GM12873 (cell line): Measurements from ENCODE around the gene RAF1.

Source experiments
- TF ChIP-seq, protein P1 (sequence below): IDR thresholded peaks from 2 replicates; pipeline ENCODE4 v1.5.1; 2012; ENCODE audit warnings: low read depth, mild to moderate bottlenecking, moderate library complexity, low read length, control low read depth; ENCODE audit not compliant: insufficient read depth; ENCODE audit errors: missing control alignments

RAF1 gene

DNA sequence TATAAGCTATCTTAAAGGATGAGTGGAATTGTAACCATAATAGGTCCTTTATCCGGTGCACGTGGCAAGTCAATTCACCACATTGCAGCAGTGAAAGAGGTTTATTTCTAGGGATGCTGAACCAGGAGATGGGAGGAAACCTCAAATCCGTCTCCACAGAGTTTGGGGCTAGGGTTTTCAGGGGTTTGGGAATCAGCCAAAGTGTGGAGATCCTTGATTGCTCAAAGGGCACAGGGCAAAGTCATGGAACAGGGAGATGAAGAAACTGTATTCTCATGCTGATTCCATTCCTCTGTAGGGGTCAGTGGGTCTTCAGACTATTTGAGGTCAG, 7.2 kb upstream of the RAF1 start:
- TF ChIP-seq, protein P1, sequence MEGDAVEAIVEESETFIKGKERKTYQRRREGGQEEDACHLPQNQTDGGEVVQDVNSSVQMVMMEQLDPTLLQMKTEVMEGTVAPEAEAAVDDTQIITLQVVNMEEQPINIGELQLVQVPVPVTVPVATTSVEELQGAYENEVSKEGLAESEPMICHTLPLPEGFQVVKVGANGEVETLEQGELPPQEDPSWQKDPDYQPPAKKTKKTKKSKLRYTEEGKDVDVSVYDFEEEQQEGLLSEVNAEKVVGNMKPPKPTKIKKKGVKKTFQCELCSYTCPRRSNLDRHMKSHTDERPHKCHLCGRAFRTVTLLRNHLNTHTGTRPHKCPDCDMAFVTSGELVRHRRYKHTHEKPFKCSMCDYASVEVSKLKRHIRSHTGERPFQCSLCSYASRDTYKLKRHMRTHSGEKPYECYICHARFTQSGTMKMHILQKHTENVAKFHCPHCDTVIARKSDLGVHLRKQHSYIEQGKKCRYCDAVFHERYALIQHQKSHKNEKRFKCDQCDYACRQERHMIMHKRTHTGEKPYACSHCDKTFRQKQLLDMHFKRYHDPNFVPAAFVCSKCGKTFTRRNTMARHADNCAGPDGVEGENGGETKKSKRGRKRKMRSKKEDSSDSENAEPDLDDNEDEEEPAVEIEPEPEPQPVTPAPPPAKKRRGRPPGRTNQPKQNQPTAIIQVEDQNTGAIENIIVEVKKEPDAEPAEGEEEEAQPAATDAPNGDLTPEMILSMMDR = no peak

DNA sequence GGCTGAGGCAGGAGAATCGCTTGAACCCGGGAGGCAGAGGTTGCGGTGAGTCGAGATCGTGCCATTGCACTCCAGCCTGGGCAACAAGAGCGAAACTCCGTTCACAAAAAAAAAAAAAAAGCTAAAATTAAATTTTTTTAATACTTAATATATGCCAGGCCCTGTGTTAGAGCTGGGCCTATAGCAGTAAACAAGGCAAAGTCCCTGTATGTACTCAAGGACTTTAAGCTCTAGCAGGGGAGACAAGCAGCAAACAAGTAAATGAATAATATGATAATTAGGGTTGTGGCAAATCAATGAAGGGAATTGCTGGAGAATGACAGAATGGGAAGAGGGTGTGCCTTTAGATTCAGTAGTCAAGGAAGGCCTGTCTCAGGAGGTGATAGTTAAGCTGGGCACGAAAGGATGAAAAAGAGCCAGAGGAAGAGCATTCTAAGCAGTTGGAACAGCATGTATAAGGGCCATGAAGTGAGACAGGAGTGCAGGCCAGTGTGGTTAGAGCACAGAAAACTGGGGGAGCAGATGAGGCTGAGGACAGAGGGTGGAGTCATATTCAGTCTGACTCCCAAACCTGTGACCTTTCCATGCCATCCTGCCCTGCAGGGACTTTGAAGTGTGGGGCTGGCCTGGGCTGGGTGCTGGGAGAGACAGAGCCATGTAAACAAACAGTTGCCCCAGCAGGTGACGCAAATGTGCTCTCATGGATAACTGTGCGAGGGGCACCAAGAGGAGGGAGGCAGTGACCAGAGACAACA, 6.6 kb upstream of the RAF1 start:
- TF ChIP-seq, protein P1 = no peak

DNA sequence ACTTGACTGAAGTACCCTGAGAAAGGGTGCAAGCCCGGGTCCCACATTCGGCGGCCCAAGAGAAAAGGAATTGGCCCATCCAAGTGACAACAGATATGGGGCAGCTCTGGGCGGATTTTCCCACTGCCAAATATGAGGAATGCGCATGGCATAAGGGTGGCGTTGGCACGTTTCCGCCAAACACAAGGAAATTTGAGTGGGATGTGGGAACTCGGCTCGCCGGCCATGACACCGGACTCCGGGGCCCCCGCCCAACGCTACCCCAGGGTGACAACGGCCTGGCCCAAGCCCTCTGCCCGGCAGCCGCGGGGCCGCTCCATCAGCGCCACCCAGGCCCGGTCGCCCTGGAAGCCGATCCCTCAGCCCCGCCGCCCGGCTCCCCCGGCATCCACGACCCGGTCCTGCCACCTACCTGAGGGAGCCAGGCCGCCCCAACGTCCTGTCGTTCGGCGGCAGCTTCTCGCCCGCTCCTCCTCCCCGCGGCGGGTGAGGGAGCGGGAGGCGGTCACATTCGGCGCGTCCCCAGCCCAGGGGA, 449 bp downstream of the RAF1 start:
- TF ChIP-seq, protein P1 = no peak

DNA sequence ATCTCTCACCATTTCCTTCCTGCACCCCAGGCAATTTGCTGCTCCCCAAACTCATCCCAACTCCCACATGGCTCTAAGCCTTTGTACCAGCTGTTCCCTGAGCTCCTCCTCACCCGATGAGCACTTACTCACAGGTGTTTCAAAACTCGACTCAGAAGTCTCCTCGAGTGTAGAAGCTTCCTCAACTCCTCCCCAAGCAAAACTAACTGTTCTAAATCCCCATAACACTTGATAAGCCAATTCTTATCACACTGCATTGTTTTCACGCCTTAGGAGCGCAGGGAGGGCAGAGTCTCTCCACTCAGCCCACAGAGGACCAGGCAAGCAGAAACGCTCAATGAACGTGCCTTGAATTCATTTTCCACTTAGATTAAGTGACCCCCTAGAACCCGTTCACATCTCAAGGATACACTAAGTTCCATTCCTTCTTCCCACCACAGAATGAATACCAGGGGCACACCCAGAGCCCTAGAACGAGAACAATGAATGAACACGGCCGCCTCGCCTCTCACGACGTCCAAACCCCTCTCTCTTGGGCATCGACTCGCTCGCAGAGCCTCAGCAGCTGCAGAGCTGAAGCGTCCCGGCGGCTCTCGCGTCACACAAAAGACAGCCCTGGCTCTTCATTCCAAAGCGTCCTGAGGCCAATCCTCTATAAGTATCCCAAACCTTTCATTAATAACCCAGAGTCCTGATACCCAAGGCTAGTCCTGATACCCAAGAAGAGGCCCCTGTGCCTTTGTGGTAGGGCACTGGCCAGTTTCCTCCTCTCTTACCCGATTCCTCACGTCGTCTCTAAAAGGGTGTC, 1.1 kb downstream of the RAF1 start:
- TF ChIP-seq, protein P1 = no peak

DNA sequence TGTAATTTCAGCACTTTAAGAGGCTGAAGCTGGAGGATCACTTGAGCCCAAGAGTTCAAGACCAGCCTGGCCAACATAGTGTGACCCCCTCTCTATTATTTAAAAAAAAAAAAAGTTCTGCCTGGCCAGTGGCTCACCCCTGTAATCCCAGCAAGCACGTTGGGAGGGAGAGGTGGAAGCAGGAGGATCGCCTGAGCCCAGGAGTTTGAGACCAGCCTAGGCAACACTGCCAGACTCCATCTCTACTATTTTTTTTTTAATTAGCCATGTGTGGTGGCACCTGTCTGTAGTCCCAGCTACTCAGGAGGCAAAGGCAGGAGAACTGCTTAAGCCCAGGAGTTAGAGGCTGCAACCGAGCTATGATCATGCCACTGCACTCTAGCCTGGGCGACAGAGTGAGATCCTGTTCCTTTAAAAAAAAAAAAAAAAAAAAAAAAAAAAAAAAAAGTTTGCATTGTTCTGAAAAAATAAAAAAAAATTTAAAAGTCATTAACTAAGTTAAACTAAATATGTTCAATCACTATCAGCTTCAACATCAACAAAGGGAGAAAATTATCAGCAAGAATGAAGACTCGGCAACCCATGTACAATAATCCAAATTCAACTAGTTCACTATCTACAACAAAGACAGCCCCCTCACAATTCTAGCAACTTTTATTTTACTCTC, 1.9 kb downstream of the RAF1 start:
- TF ChIP-seq, protein P1 = no peak

DNA sequence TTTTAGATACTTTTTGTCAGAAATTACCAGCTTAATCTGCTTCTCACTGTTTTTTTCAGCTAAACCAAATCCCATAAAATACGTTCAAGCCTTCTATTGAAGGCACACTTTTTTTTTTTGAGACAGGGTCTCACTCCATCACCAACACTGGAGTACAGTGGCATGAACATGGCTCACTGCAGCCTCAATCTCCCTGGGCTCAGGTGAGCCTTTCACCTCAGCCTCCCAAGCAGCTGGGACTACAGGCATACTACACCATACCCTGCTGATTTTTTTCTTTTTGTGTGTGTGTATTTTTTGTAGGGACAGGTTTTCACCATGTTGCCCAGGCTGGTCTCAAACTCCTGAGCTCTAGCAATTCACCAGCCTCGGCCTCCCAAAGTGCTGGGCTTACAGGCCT, 3.7 kb downstream of the RAF1 start:
- TF ChIP-seq, protein P1 = no peak
